HG03045 (cell line): ENCODE data around the gene GIGYF1.
"Not testable (repeated sequence)": the region's sequence is repeated elsewhere in the genome, so short reads cannot be mapped to it uniquely, and the experiment has no call there.

Experiments
- ATAC-seq: cut with Tn5 transposase; IDR thresholded peaks from one replicate; pipeline ENCODE4 v1.9.1; 2021; ENCODE audit warnings: mild to moderate bottlenecking, moderate library complexity; ENCODE audit not compliant: unreplicated experiment

GIGYF1 gene

DNA sequence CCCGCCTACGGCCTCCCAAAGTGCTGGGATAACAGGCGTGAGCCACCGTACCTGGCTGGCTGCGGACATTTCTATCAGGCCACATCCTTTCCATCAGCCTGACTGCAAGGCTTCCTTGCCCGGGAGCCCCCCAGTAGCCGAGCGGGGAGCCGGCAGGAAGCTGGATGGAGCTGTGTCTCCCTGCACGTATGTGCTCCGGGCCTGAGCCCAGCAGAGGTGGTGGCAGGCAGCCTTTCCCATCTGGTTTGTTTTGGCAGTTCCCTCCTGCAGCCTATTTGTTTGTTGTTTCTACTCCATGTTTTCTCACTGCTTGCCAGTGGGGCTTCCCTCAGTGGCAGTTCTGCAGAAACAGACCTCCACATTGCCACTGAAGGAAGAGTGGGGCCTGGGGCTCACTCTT, 17.3 kb upstream of the GIGYF1 start:
- ATAC-seq: no peak

DNA sequence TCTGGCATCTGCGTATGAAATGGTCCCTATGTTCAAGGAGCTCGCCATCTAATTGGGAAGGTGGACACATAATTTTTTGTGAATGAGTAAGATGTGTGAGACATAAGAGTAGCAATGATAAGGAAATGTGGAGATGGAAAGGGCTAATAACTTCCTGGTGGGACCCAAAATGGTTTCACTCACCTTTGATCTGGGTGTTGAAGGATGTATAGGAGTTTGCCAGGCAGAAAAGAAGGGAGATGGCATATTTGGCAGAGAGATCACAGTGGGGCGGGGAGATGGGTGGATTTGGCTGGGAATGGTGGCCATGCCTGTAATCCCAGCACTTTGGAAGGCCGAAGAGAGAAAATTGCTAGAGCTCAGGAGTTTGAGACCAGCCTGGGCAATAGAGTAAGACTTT, 16.4 kb upstream of the GIGYF1 start:
- no peak for ATAC-seq

- no peak for ATAC-seq
Measured at GRCh38 chr7:100708395-100708794, 14.3 kb upstream of the GIGYF1 start.

DNA sequence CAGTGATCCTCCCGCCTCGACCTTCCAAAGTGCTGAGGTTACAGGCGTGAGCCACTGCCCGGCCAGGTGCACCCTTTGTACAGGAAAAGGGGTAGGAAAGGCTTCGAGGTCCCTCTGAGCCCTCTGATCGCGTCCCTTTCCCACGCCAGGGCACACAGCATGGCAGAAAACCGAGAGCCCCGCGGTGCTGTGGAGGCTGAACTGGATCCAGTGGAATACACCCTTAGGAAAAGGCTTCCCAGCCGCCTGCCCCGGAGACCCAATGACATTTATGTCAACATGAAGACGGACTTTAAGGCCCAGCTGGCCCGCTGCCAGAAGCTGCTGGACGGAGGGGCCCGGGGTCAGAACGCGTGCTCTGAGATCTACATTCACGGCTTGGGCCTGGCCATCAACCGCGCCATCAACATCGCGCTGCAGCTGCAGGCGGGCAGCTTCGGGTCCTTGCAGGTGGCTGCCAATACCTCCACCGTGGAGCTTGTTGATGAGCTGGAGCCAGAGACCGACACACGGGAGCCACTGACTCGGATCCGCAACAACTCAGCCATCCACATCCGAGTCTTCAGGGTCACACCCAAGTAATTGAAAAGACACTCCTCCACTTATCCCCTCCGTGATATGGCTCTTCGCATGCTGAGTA, 12.7 kb upstream of the GIGYF1 start:
- ATAC-seq: no peak

- peak; percentile 92 for ATAC-seq
Measured at GRCh38 chr7:100705753-100706671, 12.0 kb upstream of the GIGYF1 start, which contains the start of gene POP7. POP7 (plus strand) TSS chr7:100706121; CDS start chr7:100706831, 710 bp downstream.

DNA sequence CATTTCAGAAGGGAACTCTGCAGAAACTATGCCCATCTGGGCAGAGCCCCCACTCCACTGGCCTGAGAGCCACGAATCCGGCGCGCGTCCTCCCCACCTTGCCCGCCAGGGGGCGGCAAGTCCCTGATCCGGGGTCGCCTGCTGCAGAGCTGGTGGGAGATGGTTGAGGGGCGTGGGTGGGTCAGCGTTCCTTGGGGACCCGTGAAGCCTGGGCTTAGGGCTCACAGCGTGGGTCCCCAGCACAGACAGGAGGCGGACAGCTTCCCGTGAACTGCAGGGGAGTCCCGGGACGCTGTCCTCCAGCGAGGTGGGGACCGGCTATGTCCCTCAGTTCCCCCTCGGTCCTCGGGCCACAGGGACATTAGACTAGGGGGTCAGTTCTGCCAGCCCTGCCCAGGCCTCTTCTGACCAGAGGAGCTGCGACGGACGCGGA, 11.3 kb upstream of the GIGYF1 start:
- peak; percentile 54 for ATAC-seq

DNA sequence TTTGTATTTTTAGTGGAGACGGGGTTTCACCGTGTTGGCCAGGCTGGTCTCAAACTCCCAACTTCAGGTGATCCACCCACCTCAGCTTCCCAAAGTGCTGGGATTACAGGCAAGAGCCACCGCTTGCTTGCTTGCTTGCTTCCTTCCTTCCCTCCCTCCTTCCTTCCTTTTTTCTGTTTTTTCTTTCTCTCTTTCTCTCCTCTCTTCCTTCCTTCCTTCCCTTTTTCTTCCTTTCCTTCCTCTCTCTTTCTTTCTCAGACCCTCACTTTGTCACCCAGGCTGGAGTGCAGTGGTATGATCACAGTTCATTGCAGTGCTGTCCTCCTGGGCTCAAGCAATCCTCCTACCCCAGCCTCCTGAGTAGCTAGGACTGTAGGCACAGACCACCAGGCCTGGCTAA, 7.0 kb upstream of the GIGYF1 start:
- not testable (repeated sequence) for ATAC-seq

GRCh38 chr7:100699018-100699417, 5.0 kb upstream of the GIGYF1 start:
- no peak for ATAC-seq

DNA sequence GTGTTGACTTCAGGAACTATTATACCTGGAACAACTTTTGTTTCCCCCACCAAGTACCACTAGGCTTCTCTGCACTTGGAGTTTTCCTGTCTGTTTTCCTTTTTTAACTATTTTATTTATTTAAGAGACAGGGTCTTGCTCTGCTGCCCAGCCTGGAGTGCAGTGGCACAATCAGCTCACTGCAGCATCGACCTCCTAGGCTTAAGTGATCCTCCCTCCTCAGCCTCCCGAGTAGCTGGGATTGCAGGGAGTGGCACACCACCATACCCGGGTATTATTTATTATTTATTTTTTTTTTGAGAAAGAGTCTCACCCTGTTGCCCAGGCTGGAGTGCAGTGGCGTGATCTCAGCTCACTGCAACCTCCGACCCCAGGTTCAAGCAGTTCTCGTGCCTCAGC, 2.1 kb upstream of the GIGYF1 start:
- ATAC-seq: no peak

- ATAC-seq: peak; percentile 23
Measured at GRCh38 chr7:100693312-100694097, 545 bp downstream of the GIGYF1 start.

- no peak for ATAC-seq
Measured at GRCh38 chr7:100692578-100692961, 1.5 kb downstream of the GIGYF1 start.

DNA sequence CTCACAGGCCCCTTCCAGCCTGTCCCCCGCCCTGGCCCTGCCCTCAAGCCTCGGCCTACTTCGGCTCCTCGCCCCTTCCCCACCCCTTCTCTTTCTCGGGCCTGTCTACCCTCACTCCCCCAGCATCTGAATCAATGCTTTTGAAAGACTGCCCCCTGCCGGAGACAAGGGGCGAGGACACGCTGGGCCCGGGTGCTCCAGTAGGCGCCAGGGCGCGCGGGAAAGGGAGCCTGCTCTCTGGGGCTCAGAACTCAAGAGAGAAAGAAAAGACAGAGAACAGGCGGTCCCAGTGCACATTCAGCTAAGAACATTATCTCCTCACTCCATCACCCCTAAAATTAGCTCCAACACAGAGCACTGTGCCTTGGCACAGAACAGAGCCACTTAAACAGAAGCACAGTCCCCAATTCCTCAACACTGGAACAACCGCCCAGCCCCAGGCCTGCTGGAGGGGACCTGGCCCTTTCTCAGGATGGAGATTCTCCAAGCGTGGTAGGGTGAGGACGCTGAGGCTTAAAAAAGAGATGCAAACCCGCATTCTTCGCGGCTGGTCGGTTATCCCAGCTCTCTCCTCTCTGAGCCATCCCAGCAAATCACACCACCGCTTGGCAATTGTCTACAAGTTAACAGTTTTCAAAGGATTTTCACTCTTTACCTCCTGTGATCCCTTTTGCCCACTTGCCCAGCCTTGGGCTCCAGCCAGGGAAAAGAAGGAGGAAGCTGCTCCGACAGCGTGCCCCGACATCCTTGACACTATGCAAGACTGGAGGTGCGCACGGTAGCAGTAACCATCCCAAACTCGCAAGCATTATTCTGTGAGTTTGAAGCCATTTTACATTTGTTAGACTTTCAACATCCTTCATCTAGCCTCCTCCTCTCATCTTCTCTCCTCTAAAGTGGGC, 2.1 kb downstream of the GIGYF1 start:
- ATAC-seq: no peak

- ATAC-seq: no peak
Measured at GRCh38 chr7:100689230-100690135, 4.6 kb downstream of the GIGYF1 start.

DNA sequence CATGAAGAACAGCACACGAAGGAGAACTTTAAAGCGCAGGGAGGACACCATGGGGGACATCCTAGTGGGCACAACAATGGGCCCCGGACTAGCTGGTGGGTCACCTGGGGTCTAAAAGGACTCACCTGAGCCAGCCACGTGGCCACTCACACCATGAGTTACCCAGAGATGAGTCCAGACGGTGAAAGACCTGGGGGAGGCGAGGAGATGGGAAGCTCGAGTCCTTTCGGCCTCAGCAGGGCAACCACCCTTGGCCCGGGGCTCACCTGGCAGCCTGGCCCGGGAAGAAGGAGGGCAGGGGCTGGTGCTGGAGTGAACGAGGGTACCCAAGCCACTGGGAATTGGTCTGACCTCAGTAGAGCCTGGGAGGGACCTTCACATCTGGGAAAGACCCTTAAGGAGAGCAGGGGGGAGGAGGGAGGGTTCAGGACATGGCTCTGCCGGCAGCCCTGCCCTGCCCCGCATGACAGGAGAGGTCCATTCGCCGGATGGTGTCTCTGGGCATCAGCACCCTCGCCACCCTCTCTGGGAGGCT, 5.7 kb downstream of the GIGYF1 start:
- no peak for ATAC-seq

GRCh38 chr7:100687751-100688300, 6.2 kb downstream of the GIGYF1 start:
- ATAC-seq: no peak

GRCh38 chr7:100687261-100687660, 6.8 kb downstream of the GIGYF1 start:
- no peak for ATAC-seq

DNA sequence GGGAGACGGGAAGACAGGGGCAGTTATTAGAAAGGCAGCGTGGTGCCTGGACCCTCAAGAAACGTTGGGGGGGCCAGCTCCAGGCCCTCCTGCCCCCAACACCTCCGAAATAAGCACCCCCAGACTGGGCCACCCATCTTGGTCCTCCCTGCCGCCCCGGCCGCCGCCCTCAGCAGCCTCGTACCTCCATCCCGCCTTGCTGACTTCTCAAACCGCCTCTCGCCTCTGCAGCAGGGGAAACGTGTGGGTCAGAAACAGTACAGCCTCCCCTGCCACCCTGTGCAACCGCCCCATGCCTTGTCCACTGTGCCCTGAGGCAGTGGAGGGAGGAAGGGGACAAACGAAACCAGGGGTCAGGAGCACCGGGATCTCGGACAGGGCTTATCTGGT, 7.2 kb downstream of the GIGYF1 start:
- no peak for ATAC-seq

GRCh38 chr7:100686201-100686821, 7.7 kb downstream of the GIGYF1 start:
- no peak for ATAC-seq
